GM19328 (cell line): ENCODE data around the gene LAP3.
"Not testable (repeated sequence)": the region's sequence is repeated elsewhere in the genome, so short reads cannot be mapped to it uniquely, and the experiment has no call there.

Source experiments
- ATAC-seq: cut with Tn5 transposase; IDR thresholded peaks from one replicate; pipeline ENCODE4 v1.9.1; 2021; ENCODE audit warnings: mild to moderate bottlenecking, moderate library complexity; ENCODE audit not compliant: unreplicated experiment

Gene LAP3

GRCh38 chr4:17561195-17561909, 15.6 kb upstream of the LAP3 start:
- ATAC-seq, result no peak

- no peak for ATAC-seq
These were observed 14.8 kb upstream of the LAP3 start for GRCh38 chr4:17562157-17562556.

GRCh38 chr4:17565846-17566245, 11.2 kb upstream of the LAP3 start:
- ATAC-seq, result no peak

- no peak for ATAC-seq
These were observed 9.7 kb upstream of the LAP3 start for GRCh38 chr4:17567271-17567670.

GRCh38 chr4:17574206-17574605, 2.8 kb upstream of the LAP3 start:
- ATAC-seq, result no peak

GRCh38 chr4:17575177-17575576, 1.8 kb upstream of the LAP3 start:
- ATAC-seq, result not testable (repeated sequence)

- peak; percentile 3 for ATAC-seq
These were observed 875 bp downstream of the LAP3 start for GRCh38 chr4:17577665-17578481.

GRCh38 chr4:17578482-17578891, 1.5 kb downstream of the LAP3 start:
- ATAC-seq, result peak; percentile 21

- no peak for ATAC-seq
These were observed 4.0 kb downstream of the LAP3 start for GRCh38 chr4:17580969-17581368.

- no peak for ATAC-seq
These were observed 6.3 kb downstream of the LAP3 start for GRCh38 chr4:17583276-17583675.

- ATAC-seq, result no peak
These were observed 6.9 kb downstream of the LAP3 start for GRCh38 chr4:17583941-17584340.

- no peak for ATAC-seq
These were observed 7.7 kb downstream of the LAP3 start for GRCh38 chr4:17584521-17585213.

GRCh38 chr4:17587094-17587822, 10.3 kb downstream of the LAP3 start:
- no peak for ATAC-seq

GRCh38 chr4:17589355-17589754, 12.4 kb downstream of the LAP3 start:
- no peak for ATAC-seq

- ATAC-seq, result peak; percentile 79
These were observed 18.5 kb downstream of the LAP3 start for GRCh38 chr4:17595471-17596005.

- no peak for ATAC-seq
These were observed 20.5 kb downstream of the LAP3 start for GRCh38 chr4:17597517-17597916.

GRCh38 chr4:17599826-17600225, 22.8 kb downstream of the LAP3 start:
- no peak for ATAC-seq

- no peak for ATAC-seq
These were observed 28.2 kb downstream of the LAP3 start for GRCh38 chr4:17605236-17605635.

- peak; percentile 45 for ATAC-seq
These were observed 36.9 kb downstream of the LAP3 start for GRCh38 chr4:17613761-17614415.
